DMS53 treated with DMSO at 0.1 percent for 48 hours (cell line): ENCODE results near the gene SENP8.
A peak's percentile ranks its signal among the peaks of the same experiment; 100 is the strongest.
"Not testable (repeated sequence)": the region's sequence is repeated elsewhere in the genome, so short reads cannot be mapped to it uniquely, and the experiment has no call there.

Source experiments
- DNase-seq: peaks from one replicate; lab custom pipeline; 2025; ENCODE audit not compliant: unreplicated experiment; lab: John Stamatoyannopoulos, UW

SENP8 gene

GRCh38 chr15:72154316-72154715 is 36.1 kb downstream of the SENP8 start:
- no peak for DNase-seq

GRCh38 chr15:72155003-72155621 is 36.9 kb downstream of the SENP8 start:
- DNase-seq: peak; percentile 32

DNA sequence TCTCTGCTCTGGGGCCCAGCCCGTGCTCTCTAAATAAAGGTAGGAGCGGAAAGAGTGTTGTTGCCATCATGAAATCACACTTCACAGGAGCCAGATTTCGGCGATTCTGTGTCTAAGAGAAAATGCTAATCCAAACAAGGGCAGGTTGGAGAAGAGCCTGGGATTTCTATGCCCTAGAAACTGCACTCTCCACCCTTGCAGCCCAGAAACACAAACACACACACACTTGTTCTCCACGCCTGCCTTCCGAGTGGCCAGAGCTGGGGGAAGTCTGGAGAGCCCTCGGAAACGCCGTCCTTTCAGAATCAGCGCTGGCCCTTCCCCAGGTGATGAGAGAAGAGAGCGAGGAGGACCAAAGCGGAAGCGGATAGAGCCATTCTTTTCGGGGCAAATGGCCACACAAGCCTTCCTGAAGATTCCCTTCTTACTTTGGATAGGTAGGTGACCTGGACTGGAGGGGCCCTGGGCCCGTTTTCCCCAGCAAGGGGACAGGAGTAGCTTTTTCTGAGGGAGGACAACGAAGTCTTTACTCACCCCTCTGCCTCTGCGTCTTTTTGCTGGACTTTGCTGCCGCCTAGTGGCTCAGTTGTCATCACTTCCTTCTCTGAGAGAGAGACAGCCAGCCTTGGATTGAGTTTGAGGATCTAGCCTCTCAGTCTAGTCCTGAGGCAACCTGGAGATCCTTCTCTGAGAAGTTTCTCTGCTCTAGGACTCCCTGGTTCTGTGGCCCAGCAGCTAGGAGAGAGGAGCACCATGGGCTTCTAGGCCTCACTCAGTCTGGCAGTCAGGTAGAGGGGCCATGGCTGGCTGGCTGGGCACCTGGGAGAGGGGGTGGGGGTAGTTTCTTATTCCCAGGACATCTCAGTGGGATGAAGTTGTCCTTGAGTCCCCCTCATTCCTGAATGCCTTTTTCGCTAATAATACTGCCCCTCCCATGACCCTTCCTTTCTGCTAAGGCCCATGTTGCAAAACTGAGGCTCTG is 37.7 kb downstream of the SENP8 start:
- DNase-seq: peak; percentile 78

- DNase-seq: no peak
Measured at GRCh38 chr15:72156928-72157327, 38.7 kb downstream of the SENP8 start.

- no peak for DNase-seq
Measured at GRCh38 chr15:72160696-72161245, 42.6 kb downstream of the SENP8 start.

DNA sequence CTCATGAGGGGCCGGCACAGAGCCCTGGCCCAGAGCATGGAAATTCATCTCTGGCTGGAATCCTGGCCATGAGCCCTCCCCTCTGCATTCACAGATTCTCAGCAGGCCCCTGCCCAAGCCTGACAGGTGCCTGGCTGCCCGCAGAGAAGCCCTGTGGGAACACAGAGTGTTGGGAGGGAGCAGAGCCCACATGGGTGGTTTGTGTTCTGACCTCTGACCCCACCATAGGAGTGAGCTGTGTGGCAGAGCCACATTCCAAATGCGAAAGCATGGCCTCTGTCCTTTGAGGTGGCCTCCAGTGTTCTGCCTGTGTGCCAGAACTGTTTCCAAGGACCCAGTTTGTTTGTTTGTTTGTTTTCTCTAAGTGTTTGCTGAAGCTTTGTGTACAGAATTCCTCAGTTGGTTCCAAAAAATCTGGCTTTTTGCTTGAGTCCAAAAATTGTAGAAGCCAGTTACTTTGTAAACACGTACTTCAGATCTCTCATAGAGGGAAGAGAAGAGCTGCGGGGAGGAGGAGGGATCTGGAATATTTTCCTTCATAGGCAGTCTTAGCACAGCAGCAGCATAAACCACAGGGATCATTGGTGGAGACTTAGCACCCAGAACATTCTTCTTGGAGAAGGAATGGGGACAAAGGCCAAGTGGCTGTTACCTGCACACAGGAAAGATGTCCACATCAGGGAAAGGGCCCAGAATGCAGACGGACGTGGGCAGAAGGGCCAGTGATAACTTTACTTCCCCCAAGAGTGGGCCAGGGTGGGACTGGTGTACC is 43.3 kb downstream of the SENP8 start:
- DNase-seq: no peak

DNA sequence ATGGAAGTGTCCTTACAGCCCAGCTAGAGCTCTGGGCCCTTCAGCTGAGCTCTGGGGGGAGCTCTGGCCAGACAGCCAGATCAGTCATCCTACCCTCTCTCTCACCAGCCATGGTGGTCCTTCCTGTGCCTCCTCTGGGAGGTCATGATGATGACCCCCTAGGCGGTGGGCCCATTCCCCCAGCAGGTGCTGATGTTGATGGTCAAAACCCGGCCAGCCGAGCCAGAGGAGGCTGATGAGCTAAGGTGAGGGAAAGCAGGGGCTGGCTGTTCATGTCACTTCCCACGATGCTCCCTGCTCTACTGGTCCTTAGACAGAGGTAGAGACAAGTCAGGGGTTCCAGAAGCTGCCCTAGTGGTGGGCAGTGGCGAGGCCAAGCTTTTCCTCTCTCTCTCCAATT is 44.4 kb downstream of the SENP8 start:
- no peak for DNase-seq

DNA sequence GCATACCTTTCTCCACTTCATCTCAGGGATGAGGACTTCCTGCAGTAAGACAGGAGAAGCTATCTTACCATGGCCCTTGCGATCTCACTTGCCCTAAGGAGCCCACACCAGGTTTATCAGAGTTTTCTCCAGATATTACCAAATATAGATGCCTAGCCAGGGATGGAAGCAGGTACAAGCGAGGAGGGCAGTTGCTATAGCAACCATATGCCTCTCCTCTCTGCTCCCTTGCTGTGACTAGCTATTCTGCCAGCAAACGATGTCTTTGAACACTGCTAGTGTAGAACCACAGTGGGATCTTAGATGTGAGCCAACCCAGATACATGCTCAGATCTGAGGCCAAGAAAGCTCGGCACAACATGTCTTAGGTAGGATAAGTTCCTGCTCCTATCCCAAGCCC is 45.5 kb downstream of the SENP8 start:
- no peak for DNase-seq

- no peak for DNase-seq
Measured at GRCh38 chr15:72166716-72167417, 48.7 kb downstream of the SENP8 start.

GRCh38 chr15:72167445-72167844 is 49.2 kb downstream of the SENP8 start:
- no peak for DNase-seq

DNA sequence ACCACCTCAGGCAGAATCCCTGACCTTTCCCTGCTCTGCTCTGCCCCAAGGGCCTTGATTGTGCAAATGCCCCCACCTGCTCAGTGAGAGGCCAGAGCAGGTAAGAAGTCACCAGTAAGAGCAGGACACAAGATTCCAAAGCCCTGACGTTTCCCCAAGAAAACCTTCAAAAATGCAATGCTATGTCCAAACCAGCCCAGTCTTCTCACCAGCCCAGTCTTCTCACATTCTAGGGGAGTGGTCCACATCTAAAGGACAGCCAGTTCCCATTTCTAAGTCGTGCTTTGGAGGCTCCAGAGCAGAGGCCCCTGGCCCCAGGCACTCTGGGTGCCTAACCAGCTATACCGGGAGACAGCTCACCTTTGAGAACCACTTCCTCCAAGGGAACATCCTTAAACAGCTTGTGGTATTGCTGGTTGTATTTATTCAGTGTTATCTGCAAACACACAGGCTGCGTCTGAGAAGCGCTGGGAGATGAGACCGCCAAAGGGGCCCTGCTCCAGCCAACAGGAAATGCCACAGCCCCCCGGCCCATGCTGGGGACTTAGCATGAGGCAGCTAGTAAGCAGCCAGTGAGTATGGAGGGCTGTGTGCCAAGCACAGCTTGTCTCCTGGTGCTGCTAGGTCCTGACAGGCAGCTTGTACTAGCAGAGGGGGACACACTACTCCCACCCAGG is 50.1 kb downstream of the SENP8 start:
- no peak for DNase-seq

DNA sequence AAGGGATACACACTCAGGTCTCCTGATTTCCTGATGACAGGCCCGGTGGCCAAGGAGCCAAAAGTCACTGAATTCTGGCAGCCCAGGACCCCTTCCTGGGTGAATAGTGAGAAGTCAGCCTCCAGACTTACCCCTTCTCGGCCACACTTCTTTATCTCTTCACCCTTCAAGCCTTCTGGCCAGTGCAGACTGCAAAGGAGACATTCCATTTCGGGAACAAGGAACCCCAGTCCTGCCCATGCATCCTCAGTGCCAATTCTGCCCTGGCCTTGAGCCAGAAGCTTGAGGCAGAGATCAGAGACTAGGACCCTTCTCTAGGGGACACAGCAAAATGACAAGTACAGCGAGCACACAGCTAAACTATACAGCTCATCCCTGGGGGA is 50.6 kb downstream of the SENP8 start:
- no peak for DNase-seq

- no peak for DNase-seq
Measured at GRCh38 chr15:72169236-72169920, 51.2 kb downstream of the SENP8 start.

DNA sequence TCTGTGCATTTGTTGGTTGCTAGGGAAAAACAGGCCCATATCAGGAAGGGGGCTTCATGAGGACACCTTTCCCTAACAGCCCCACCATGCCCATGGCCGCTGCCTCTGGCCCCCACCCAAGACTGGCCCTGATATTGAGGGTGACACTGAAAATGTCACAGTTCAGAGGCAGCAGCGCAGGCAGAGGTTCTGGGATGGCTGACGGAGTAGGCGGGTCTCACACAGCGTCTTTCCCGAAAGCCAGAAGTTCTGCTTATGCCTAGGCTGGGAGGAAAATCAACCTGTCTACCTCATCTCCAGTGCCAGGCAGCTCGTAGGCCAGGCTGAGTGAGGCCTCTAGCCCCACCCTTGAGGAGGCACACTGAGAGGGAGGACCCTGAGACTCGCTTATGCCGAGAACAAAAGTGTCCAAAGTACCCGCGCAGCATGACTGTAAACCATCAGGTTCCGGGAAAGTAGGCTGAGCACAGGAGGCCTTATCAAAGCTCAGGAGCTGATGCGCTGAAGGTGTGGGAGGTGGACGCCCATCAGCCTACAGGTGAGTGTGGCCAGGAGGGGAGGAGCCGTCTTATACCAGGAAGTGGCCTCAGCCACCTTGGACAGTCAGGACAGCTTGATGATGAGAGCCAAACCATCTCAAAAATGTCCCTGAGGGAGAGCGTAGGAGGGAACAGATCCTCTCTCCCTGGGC is 51.9 kb downstream of the SENP8 start:
- DNase-seq: no peak

DNA sequence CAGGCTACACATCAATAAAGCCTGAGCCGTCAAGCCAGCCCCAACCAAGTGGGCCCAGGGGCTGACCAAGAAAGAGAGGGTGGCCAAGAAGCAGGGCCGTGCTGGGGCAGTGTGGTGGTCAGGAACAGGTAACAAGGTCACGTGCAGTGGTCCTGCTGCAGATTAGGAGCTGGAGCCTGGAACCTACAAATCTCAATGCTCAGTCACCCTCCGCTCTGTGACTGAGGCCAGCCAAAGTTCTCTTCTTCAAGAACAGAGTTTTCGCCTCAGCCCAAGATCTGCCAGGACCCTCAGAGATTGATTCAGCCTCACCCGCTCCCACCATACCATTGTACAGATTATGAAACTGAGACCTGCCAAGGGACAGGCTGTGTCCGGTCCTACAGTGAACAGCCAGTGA is 52.5 kb downstream of the SENP8 start:
- no peak for DNase-seq

- DNase-seq: not testable (repeated sequence)
Measured at GRCh38 chr15:72171978-72172377, 53.8 kb downstream of the SENP8 start.

DNA sequence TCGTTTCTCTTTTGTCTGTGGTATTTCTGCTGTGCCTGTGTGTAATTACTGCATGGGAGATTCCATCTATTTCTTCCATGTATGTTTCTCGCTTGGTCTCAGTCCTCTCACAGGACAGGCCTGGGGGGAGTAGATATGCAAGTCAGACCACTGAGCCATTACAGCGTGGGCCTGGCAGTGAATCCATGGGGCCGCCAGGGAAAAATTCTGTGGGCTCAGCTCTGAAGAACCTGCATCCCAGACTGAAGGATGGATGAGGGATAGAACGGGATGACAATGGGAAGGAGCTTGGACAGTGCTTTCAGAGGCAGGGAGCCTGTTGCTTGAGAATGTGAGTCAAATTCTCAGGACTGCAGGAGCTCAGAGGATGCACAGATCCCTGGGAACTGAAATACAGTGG is 54.6 kb downstream of the SENP8 start:
- DNase-seq: no peak

GRCh38 chr15:72173401-72173800 is 55.2 kb downstream of the SENP8 start:
- no peak for DNase-seq
